ENCODE data around the gene MRPL40. TPM values are rescaled to one million over a fixed set of nuclear protein-coding genes. Genes with fewer than 3 reads are reported as not detected.
"Not testable (repeated sequence)": the region's sequence is repeated elsewhere in the genome, so short reads cannot be mapped to it uniquely, and the experiment has no call there.

Gene MRPL40
- total RNA-seq, 1 donor from 2014 or later = 19.4 TPM

GRCh38 chr22:19406846-19407245 lies 25.5 kb upstream of the MRPL40 start:
- DNase-seq (ENCODE audit: low read depth in 2 of 2) = no peak

DNA sequence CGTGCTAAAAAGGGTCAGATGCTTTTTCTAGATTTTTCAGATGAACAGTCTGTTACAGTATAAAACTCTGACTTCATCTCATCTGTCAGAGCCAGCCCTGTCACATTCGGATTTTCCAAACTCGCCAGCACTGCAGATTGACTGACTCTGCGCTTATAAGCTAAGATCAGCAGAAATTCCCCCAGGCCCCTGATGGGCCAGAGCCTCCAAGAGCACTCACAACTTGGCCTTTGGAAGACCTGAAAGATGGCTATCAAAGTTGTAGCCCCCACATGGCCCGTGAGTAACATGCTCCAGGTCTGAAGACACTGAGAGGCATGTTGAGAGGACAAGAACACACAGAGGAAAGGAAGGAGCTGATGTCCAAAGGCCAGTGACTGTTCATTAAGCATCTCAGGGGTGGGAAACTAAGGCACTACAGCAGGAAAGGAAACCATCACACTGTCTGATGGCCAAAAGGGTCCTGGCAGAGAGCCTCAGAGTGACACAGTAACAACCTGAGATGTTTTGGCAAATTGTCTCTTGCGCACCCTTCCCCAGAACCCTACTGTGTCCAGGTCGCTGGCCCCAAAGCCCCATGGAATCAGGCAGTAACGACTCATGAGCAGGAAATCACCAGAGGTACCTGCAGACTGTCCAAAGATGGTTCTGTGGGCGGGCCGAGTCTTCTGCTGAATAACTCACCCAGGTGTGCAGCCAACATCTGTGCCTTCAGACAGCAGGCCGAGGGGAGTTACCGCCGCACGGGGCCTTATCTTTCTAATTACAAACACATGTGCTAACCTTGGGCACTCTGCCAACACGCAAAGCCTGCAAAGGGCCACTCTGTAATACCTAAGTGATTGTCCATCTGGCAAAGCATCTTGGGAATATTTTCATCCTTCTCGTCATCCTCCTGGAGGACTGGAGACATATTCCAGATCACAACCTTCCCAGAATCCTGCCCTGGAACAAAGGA lies 24.4 kb upstream of the MRPL40 start:
- no peak for DNase-seq (ENCODE audit: low read depth in 2 of 2)

- no peak for DNase-seq (ENCODE audit: low read depth in 2 of 2)
Observed at GRCh38 chr22:19410941-19411689, 21.2 kb upstream of the MRPL40 start.

DNA sequence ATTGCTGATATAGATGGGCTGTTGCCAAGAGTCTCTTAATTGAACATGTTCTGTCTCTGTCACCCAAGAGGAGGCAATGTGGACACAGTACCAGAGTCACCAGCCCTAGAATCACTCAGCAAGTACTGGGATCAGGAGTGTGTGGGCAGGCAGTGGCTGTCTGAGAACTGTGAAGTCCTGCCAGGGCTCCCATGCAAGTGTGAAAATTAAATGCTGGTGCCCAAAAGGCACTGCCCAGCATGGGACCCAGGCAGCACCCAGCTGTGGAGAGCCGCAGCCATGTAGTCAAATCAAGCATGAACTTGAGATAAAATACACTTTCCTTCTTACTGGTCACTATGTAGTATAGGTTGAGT lies 20.7 kb upstream of the MRPL40 start:
- DNase-seq (ENCODE audit: low read depth in 2 of 2) = no peak

DNA sequence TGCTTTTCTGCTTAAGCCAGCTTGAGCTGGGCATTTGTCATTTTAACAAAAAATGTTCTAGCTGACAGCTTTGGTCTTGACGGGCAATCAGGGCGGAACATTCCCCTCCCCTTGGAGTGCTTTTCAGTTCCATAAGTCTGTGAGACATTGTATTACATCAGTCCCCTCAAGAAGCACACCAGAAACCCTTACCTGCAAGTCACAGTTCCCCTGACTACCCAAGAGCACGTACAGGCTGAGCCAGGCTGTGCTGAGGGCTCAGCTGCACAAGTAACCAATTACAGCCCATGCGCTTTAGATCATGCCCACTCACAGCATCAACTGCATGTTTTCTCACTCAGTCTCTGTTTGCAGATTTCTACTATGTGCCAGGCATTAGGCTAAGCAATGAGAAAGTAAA lies 19.9 kb upstream of the MRPL40 start:
- DNase-seq (ENCODE audit: low read depth in 2 of 2) = no peak

DNA sequence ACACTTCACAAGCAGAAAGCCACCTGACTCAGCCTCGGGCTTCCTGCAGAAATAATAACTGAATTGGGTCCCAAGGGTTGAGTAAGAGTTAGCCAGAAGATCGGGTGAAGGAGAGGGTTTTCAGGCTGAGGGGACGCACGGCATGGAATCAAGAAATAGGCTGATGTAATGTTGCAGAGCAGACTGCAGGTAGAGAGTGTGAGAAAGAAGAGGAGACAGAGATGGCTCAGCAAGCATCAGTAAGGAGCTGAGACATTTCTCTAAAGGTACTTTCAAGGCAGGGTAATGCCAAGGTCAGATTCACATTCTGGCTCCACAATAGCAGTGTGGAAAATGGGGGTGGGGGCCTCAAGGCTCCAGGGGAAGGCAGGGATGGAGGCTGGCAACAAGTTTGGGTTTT lies 19.4 kb upstream of the MRPL40 start:
- no peak for DNase-seq (ENCODE audit: low read depth in 2 of 2)

DNA sequence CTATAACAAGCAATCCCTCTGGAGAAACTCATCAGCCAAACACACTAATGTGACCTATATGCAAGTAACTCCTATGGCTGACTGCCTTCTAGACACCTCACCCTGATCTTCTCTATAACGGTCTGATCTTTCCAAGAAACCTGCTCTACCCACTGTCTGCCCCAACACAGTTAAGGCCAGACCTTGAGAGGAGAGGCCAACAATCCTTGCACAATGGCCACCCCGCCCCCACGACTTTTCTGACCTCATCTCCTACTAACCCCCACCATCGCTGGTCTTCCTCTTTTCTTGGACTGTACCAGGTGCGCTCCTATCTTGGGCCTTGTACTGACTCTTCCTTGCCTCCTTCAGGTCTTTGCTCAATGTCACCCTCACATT lies 13.3 kb upstream of the MRPL40 start:
- DNase-seq (ENCODE audit: low read depth in 2 of 2) = no peak

DNA sequence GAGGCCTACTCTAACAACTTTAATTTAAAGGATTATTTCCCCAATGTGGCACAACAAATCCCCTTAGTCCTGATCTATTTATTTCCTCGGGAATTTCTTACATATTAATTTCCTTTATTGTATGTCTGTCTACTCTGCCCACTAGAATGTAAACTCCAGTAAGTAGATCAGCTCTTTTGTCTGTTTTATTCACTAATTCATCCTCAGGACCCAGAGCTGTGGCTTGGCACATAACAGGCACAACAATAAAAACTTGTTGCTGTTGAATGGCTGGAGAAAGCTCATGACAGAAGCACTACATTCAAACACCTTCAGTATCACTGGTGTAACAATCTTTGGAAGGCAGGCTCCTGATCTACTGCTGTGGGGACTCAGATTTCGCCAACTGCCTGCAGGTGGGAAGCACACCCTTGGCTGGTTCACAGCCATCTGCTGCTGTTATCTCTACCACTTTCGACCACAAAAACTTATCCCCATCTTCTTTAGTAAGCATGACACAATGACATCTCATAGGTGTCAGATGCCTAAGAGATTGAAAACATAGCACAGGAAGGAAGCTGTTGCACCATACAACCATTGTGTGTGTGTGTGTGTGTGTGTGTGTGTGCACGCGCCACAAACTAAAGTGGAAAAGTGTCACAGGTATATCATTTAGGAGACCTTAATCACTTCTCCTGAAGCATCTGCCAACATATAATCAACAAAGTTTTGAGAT lies 12.7 kb upstream of the MRPL40 start:
- DNase-seq (ENCODE audit: low read depth in 2 of 2) = peak; percentile 14 to 62

DNA sequence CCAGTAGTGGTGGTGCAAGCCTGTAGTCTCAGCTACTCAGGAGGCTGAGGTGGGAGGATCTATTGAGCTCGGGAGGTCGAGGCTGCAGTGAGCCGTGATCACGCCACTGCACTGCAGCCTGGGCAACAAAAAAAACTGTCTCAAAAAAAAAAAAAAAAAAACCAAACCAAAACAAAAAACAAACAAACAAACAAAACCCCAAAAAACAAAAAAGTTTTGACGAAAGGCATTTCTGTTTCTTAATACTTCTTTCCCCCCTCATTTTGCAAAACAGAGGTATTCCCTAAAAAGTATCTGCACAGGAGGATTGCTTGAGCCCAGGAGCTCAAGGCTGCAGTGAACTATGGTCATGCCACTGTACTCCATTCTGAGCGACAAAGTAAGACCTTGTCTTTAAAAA lies 12.0 kb upstream of the MRPL40 start:
- DNase-seq (ENCODE audit: low read depth in 2 of 2) = no peak

DNA sequence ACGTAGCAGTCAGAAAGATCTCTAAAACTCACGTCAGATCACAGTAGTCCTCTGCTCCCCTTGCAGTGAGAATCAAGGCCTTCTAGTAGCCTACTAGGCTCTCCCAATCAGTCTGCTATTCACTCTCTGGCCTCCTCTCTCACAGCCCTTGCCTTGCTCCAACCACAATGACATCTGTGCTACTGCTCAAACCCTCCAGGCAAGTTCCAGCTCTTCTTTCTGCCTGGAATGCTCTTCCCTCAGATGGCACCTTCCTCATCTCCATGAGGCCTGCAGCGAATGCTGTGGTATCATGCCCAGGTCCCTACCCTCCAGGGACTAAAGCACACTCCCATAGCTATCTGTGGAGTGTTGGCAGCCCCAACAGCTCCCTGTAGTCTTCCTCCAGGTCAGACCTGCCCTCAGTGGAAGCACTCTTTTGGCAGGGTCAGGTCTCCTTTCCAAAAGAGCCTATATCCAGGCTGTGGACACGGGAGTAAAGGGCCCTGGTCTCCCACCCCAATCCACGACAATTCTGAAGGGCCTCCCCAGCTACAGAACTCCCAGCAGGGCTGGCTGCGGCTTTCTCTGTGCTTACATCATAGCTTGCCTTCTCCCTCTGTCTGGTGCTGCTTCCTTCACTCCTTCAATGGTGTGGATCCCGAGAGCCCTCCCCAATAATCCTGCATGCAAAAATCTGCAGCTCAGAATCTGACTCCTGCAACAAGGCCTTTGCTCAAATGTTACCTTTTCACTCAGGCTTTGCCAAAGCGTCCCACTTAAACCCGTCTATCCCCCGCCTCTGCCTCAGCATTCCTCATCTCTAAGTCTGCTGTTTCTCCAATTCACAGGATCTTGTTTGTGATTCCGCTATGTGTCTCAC lies 9.7 kb upstream of the MRPL40 start:
- no peak for DNase-seq (ENCODE audit: low read depth in 2 of 2)

DNA sequence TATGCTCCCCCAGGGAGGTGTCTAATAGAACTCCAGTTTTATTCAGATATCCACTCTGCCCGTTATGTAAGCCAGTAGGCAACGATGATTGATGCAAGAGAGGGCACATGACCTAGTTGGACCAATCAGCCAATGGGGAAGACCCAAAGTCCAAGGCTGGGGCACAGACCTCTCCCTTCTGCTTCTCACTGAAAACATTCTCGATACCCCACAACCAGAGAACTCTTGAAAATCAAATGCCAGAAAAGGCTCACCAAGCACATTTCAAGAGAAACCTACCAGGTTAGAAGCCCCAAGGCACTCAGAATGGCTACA lies 8.2 kb upstream of the MRPL40 start:
- no peak for DNase-seq (ENCODE audit: low read depth in 2 of 2)

DNA sequence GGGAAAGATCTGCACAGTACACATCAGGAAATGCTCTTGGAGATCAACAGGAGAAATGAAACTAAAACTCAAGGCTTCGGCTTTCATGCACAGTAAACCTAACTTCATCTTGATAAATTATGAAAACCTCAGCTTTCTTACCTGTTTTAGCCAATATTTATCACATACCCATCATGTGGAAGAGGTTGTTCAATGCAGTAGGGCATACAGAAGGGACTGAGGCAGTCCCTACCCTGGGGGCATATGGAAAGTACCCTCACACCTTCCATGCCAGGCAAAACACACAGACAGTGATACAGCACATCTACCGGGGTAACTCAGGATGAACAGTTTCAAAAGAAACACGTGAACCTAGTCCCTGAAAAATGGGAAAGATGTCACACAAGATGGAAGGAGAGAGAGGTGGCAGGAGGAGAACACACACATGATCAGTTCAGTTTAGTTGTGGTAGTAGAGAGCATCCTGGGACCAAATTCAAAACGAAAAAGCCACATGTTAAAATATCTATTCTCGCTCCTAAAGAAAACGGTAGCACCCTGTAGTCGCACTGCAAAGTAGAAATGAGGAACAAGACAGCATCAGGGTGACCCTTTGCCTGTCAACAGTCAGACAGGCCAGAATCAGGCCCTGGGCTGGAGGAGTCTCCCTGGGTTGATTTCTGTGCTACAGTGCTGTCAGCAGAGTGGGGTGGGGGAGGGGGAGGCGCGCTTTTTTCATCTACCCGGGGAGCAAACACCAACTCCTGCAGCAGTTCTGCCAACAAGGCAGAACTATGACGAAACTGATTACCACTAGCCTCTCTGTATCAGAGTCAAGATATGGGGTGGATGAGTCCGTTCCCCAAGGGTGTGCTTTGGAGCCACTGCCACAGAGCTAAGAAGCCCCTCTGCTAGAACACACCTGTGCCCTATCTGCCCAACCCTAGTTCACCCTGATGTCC lies 2.1 kb upstream of the MRPL40 start:
- DNase-seq (ENCODE audit: low read depth in 2 of 2) = peak; percentile 29 to 39

DNA sequence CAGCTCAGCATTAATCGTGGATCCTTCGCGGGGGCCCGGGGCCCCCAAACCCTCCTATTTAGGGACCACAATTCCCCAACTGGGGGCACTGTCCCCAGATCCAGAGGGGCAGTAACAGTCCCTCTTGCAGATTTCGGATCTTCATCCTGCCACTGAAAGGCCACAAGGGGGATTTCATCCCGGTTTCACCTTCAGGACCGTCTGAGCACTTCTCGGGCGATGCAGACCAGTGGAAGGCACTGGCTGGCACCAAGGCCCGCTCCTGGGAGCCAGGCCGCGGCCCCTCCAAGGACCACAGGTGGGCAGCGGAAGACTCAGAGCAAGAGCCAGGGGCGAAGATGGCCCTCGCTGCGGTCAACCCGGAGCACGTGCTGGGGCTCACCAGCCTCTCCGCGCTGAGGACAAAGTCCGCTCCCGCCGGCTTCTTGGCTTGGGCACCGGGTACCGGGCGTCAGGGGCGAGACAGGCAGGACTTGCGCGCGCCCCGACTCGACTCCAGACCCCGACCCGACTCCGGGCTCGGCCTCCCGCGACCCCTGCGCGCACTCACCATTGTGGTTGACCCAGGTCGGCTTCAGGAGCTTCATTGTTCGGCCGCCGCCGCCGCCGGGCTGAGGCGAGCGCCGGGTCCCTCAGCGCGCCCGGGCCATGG lies 1.3 kb upstream of the MRPL40 start:
- peak; percentile 27 to 39 for DNase-seq (ENCODE audit: low read depth in 2 of 2)

GRCh38 chr22:19431649-19432132 lies 654 bp upstream of the MRPL40 start, which contains the start of gene HIRA:
Gene HIRA (minus strand): TSS chr22:19431733. CDS start chr22:19431476, 257 bp downstream.
- DNase-seq (ENCODE audit: low read depth in 2 of 2) = peak; percentile 78 to 84

- DNase-seq (ENCODE audit: low read depth in 2 of 2) = no peak
Observed at GRCh38 chr22:19434401-19434800, 2.1 kb downstream of the MRPL40 start.

GRCh38 chr22:19434829-19435580 lies 2.7 kb downstream of the MRPL40 start:
- no peak for DNase-seq (ENCODE audit: low read depth in 2 of 2)

GRCh38 chr22:19436444-19437161 lies 4.3 kb downstream of the MRPL40 start:
- not testable (repeated sequence) for DNase-seq (ENCODE audit: low read depth in 2 of 2)

- no peak for DNase-seq (ENCODE audit: low read depth in 2 of 2)
Observed at GRCh38 chr22:19438298-19438697, 6.0 kb downstream of the MRPL40 start.

All from lung microvascular endothelial cell (primary cell).